DOHH2 (cell line): ENCODE results near the gene NT5DC3.

Experiments used
- H3F3A ChIP-seq: fragments of 200-600 bp; sonication (generic), shearing (Covaris generic); 2 replicates; pipeline ENCODE4 v1.6.0; 2016; ENCODE audit warnings: antibody characterized with exemption, mild to moderate bottlenecking; ENCODE audit not compliant: control insufficient read depth, insufficient read depth
- H3K27ac ChIP-seq: fragments of 200-600 bp; sonication (generic); 2 replicates; pipeline ENCODE4 v1.5.1; 2014; ENCODE audit warnings: low read depth, mild to moderate bottlenecking, low read length, moderate library complexity
- H3K27me3 ChIP-seq: fragments of 200-600 bp; sonication (generic); 2 replicates; pipeline ENCODE4 v1.6.1; 2014; ENCODE audit warnings: mild to moderate bottlenecking, low read length, mixed read lengths; ENCODE audit not compliant: control insufficient read depth
- H3K36me3 ChIP-seq: fragments of 200-600 bp; sonication (generic); 2 replicates; pipeline ENCODE4 v1.6.1; 2014; ENCODE audit warnings: mild to moderate bottlenecking, low read length, moderate library complexity, mixed read lengths; ENCODE audit not compliant: control insufficient read depth
- H3K4me1 ChIP-seq: fragments of 200-600 bp; sonication (generic); 2 replicates; pipeline ENCODE4 v1.6.1; 2014; ENCODE audit warnings: mild to moderate bottlenecking, low read length, mixed read lengths; ENCODE audit not compliant: control insufficient read depth
- H3K4me2 ChIP-seq: fragments of 200-600 bp; sonication (generic); 2 replicates; pipeline ENCODE4 v1.6.0; 2014; ENCODE audit warnings: mild to moderate bottlenecking, low read length, moderate library complexity
- H3K4me3 ChIP-seq: fragments of 200-600 bp; sonication (generic); 2 replicates; pipeline ENCODE4 v1.5.1; 2014; ENCODE audit warnings: mild to moderate bottlenecking, low read length, mixed read lengths
- H3K79me2 ChIP-seq: fragments of 200-600 bp; sonication (generic); 2 replicates; pipeline ENCODE4 v1.6.1; 2014; ENCODE audit warnings: mild to moderate bottlenecking, low read length, mixed read lengths; ENCODE audit not compliant: control insufficient read depth
- H3K9me2 ChIP-seq: fragments of 200-600 bp; sonication (generic); replicated peaks from 2 replicates; pipeline ENCODE4 v1.6.1; 2014; ENCODE audit warnings: mild to moderate bottlenecking, low read length, mixed read lengths; ENCODE audit not compliant: control insufficient read depth
- H3K9me3 ChIP-seq: fragments of 200-600 bp; sonication (generic); 2 replicates; pipeline ENCODE4 v1.6.1; 2014; ENCODE audit warnings: antibody characterized with exemption, low read length, mixed read lengths; ENCODE audit not compliant: control insufficient read depth, insufficient read depth
- H4K20me1 ChIP-seq: fragments of 200-600 bp; sonication (generic); 2 replicates; pipeline ENCODE4 v1.6.0; 2014; ENCODE audit warnings: low read depth, mild to moderate bottlenecking, antibody characterized with exemption, low read length, moderate library complexity; ENCODE audit not compliant: control insufficient read depth, insufficient read depth
- EZH2phosphoT487 ChIP-seq: fragments of 200-600 bp; sonication (generic); IDR thresholded peaks from 2 replicates; pipeline ENCODE4 v1.6.1; 2017; ENCODE audit warnings: borderline replicate concordance, mild to moderate bottlenecking, antibody characterized with exemption, low read length, moderate library complexity, mixed read lengths
- TF ChIP-seq, protein P1 (sequence below): fragments of 200-600 bp; sonication (generic); IDR thresholded peaks from one replicate; pipeline ENCODE4 v1.5.1; 2014; ENCODE audit warnings: antibody characterized with exemption, mild to moderate bottlenecking, low read depth, low read length; ENCODE audit not compliant: poor library complexity, severe bottlenecking

NT5DC3 gene

GRCh38 chr12:103833095-103833775 is 7.8 kb downstream of the NT5DC3 start:
- no peaks in the 10 kb centered on the region for H3K36me3 ChIP-seq
- peaks cover 19% of the 10 kb centered on the region for H3K79me2 ChIP-seq
- no peaks in the 10 kb centered on the region for H4K20me1 ChIP-seq
- no peak overlapping the region for H3K27ac ChIP-seq
- H3K4me2 ChIP-seq, result no peak overlapping the region
- H3F3A ChIP-seq, result no peaks in the 10 kb centered on the region
- H3K27me3 ChIP-seq, result no peaks in the 10 kb centered on the region
- no peaks in the 10 kb centered on the region for H3K9me2 ChIP-seq
- H3K4me1 ChIP-seq, result peaks cover 8% of the 10 kb centered on the region
- no peaks in the 10 kb centered on the region for H3K9me3 ChIP-seq
- H3K4me3 ChIP-seq, result no peak overlapping the region
- TF ChIP-seq, protein P1, sequence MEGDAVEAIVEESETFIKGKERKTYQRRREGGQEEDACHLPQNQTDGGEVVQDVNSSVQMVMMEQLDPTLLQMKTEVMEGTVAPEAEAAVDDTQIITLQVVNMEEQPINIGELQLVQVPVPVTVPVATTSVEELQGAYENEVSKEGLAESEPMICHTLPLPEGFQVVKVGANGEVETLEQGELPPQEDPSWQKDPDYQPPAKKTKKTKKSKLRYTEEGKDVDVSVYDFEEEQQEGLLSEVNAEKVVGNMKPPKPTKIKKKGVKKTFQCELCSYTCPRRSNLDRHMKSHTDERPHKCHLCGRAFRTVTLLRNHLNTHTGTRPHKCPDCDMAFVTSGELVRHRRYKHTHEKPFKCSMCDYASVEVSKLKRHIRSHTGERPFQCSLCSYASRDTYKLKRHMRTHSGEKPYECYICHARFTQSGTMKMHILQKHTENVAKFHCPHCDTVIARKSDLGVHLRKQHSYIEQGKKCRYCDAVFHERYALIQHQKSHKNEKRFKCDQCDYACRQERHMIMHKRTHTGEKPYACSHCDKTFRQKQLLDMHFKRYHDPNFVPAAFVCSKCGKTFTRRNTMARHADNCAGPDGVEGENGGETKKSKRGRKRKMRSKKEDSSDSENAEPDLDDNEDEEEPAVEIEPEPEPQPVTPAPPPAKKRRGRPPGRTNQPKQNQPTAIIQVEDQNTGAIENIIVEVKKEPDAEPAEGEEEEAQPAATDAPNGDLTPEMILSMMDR, result no peak
- TF ChIP-seq EZH2phosphoT487, result no peak

GRCh38 chr12:103832048-103832997 is 8.7 kb downstream of the NT5DC3 start:
- Histone ChIP-seq H3K4me2 (peak overlapping the region; percentile 26; the same call in 1 of the 2 replicates), H3K4me1 (peaks cover 8% of the 10 kb centered on the region), H3K27ac (no peak overlapping the region), H4K20me1 (no peaks in the 10 kb centered on the region; the same call in 1 of the 2 replicates), H3K79me2 (peaks cover 16% of the 10 kb centered on the region), H3K27me3 (no peaks in the 10 kb centered on the region), H3K4me3 (no peak overlapping the region), H3K9me3 (no peaks in the 10 kb centered on the region), H3F3A (no peaks in the 10 kb centered on the region), H3K36me3 (no peaks in the 10 kb centered on the region), H3K9me2 (no peaks in the 10 kb centered on the region)
- TF ChIP-seq, protein P1, result no peak
- TF ChIP-seq EZH2phosphoT487, result no peak

- Histone ChIP-seq H3K9me3 (no peaks in the 10 kb centered on the region), H3K4me3 (no peak overlapping the region), H3K36me3 (no peaks in the 10 kb centered on the region), H3K79me2 (peaks cover 16% of the 10 kb centered on the region), H3F3A (no peaks in the 10 kb centered on the region), H4K20me1 (no peaks in the 10 kb centered on the region; the same call in 1 of the 2 replicates), H3K27ac (no peak overlapping the region), H3K9me2 (no peaks in the 10 kb centered on the region), H3K4me1 (peaks cover 8% of the 10 kb centered on the region), H3K4me2 (no peak overlapping the region), H3K27me3 (no peaks in the 10 kb centered on the region)
- TF ChIP-seq, protein P1, result no peak
- no peak for TF ChIP-seq EZH2phosphoT487
Measured at GRCh38 chr12:103830730-103831320, 10.2 kb downstream of the NT5DC3 start.
